Transverse colon (tissue), 4 donors: Measurements from ENCODE around the gene IGSF21. TPM values are rescaled to one million over a fixed set of nuclear protein-coding genes. Genes with fewer than 3 reads are reported as not detected.

Experiments
- DNase-seq: peaks from one replicate; pipeline ENCODE4 v3.0.0-alpha.2; 2019
- H3K27ac ChIP-seq, 4 donors: fragments of 200-600 bp; sonication (generic); 2 replicates each; pipeline ENCODE4 v1.5.1; 2016 to 2018; ENCODE audit warnings: inconsistent platforms in 4 of 4
- H3K27me3 ChIP-seq: fragments of 200-600 bp; sonication (generic); 2 replicates; pipeline ENCODE4 v1.5.1; 2017; ENCODE audit warnings: inconsistent platforms
- H3K36me3 ChIP-seq, 4 donors: fragments of 200-600 bp; sonication (generic); 2 replicates each; pipeline ENCODE4 v1.5.1; 2017 to 2019; ENCODE audit warnings: inconsistent platforms in 4 of 4
- H3K4me1 ChIP-seq, 4 donors: fragments of 200-600 bp; sonication (generic); 2 replicates each; pipeline ENCODE4 v1.5.1; 2017 to 2020; ENCODE audit warnings: inconsistent platforms in 4 of 4
- H3K4me3 ChIP-seq, 4 donors: fragments of 200-600 bp; sonication (generic); 1 replicate in 1 of 4; 2 replicates in 3 of 4; pipeline versions ENCODE4 v1.5.1 to v1.6.1; 2017 to 2019; ENCODE audit warnings: inconsistent platforms in 4 of 4
- H3K9me3 ChIP-seq, 2 donors: fragments of 200-600 bp; sonication (generic); 2 replicates each; pipeline ENCODE4 v1.5.1; 2017 to 2019; ENCODE audit warnings: inconsistent platforms in 2 of 2
- EP300 ChIP-seq: sonication (generic); formaldehyde crosslinking; IDR thresholded peaks from one replicate; pipeline ENCODE4 v1.6.1; 2017; ENCODE audit warnings: antibody characterized with exemption, low read depth
- POLR2A ChIP-seq: fragments of 450-650 bp; IDR thresholded peaks from one replicate; pipeline ENCODE4 v1.6.1; 2016; ENCODE audit warnings: antibody characterized with exemption, mild to moderate bottlenecking, moderate library complexity
- POLR2AphosphoS5 ChIP-seq, 3 donors: sonication (generic); formaldehyde crosslinking; IDR thresholded peaks; one replicate each; pipeline ENCODE4 v1.6.1; 2016; ENCODE audit warnings: antibody characterized with exemption in 3 of 3
- WGBS, 2 donors: methylation state at CpG; one replicate each; pipeline ENCODE4 v1.1.5; 2018; ENCODE audit warnings: low coverage in 1 of 2; 5-methylcytosine and 5-hydroxymethylcytosine counted together
- in situ Hi-C, 4 donors: fragments of 200-750 bp; cut with MboI; loops; one replicate each; pipeline versions ENCODE4 v1.15.0 to v1.15.1; 2017; ENCODE audit warnings: low sequenced_read_pairs in 3 of 4, low pct_ligation_motif_present in 1 of 4, low pct_unique_long_range_greater_than_20kb in 1 of 4
- intact Hi-C: fragments of 100-400 bp; cut with DNase I; formaldehyde crosslinking; loops from one replicate; pipeline ENCODE4 v1.15.1; 2023; ENCODE audit warnings: low total_unique reads
- total RNA-seq, 4 donors: library from RNA; depleted of rRNA; stranded (reverse); fragments of >200 nt; gene quantifications; one replicate each; pipeline ENCODE4 v1.1.0, GENCODE V29; 2016
- TF ChIP-seq, protein P1 (sequence below), 5 experiments: fragments of 200-600 bp in 3 of 5; fragments of 450-650 bp in 2 of 5; sonication (generic) in 3 of 5; IDR thresholded peaks; 1 replicate in 2 of 5; 2 replicates in 3 of 5; pipeline ENCODE4 v1.5.1; 2016 to 2017; ENCODE audit warnings: antibody characterized with exemption in 5 of 5, inconsistent platforms in 3 of 5, mild to moderate bottlenecking in 2 of 5, moderate library complexity in 1 of 5

The IGSF21 gene
- total RNA-seq, 4 donors from 2014 or later = 1.1 to 6.8 (median 1.6) TPM; not detected in 1

DNA sequence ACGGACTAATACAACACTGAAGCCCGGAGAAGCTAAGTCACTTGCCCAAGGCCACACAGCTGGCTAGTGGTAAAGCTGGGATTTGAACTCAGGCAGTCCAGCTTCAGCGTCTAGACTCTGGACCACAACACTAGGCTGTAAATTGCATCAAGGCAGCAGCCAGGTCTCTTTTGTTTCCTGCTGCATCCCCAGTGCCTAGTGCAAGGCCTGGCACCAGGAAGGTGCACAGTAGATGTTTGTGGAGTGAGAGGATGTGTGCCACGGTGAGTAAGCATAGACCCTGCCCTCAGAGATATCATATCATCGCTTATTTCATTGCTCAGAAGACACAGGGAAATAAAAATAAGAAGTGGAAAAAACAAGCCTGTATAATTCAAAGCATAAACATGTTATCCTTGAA is 40.9 kb downstream of the IGSF21 start:
- no peak for DNase-seq
- 65 to 83% methylated on average over 2 to 5 of the region's 5 CpGs for WGBS, 2 donors
- H3K27ac ChIP-seq = no peak overlapping the region

DNA sequence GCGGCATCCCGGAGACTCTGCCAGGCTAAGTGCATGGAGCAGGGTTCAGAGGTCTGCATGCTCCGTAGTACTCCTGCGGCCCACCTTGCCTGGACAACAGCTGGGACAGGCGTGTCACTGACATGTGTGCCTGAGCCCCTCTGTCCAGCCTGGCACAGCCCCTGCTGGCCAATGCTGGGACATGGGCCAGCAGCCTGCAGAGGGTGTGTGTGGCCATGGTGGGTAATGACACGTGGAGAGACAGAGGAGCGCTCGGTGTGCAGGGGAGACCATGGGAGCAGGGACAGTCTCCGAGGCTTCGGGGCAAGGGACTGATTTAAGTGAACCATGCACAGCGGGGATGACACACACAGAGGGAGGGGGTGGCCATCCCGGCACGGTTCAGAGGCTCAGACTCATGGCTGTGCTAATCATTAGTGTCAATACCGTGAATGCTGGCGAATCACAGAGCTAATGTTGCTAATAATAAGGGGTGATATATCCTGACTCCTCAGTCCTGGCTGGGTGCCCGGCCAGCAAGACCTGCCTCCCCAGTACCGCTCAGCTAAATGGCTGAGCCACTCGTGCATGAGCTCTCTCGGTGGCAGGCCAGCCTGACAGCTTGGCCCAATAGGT is 41.5 kb downstream of the IGSF21 start:
- H3K27ac ChIP-seq = no peak overlapping the region
- H3K36me3 ChIP-seq = no peaks in the 10 kb centered on the region
- H3K4me1 ChIP-seq = peaks cover 0 to 12% (median 5%) of the 10 kb centered on the region in 4 donors
- TF ChIP-seq EP300 = no peak
- TF ChIP-seq, protein P1, sequence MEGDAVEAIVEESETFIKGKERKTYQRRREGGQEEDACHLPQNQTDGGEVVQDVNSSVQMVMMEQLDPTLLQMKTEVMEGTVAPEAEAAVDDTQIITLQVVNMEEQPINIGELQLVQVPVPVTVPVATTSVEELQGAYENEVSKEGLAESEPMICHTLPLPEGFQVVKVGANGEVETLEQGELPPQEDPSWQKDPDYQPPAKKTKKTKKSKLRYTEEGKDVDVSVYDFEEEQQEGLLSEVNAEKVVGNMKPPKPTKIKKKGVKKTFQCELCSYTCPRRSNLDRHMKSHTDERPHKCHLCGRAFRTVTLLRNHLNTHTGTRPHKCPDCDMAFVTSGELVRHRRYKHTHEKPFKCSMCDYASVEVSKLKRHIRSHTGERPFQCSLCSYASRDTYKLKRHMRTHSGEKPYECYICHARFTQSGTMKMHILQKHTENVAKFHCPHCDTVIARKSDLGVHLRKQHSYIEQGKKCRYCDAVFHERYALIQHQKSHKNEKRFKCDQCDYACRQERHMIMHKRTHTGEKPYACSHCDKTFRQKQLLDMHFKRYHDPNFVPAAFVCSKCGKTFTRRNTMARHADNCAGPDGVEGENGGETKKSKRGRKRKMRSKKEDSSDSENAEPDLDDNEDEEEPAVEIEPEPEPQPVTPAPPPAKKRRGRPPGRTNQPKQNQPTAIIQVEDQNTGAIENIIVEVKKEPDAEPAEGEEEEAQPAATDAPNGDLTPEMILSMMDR (IDR thresholded peaks at IDR 0.05) = no peak
- no peak for TF ChIP-seq POLR2A
- TF ChIP-seq POLR2AphosphoS5 (IDR thresholded peaks at IDR 0.05) = no peak
- 76% methylated on average over 19 of the region's 19 CpGs; no CpG with 5 or more reads in 1 of the 2 donors for WGBS, 2 donors
- no peak for DNase-seq
- no peaks in the 10 kb centered on the region for H3K27me3 ChIP-seq
- no peak overlapping the region for H3K4me3 ChIP-seq
- in situ Hi-C loops (no loop called here), intact Hi-C loops (no loop called here)
- no peaks in the 10 kb centered on the region for H3K9me3 ChIP-seq

More for the DNA sequence above, 40.9 kb downstream of the IGSF21 start:
- no peaks in the 10 kb centered on the region for H3K9me3 ChIP-seq
- intact Hi-C loops = no loop called here
- TF ChIP-seq EP300 (no peak), POLR2AphosphoS5 (IDR thresholded peaks at IDR 0.05) (no peak), POLR2A (no peak)
- TF ChIP-seq, protein P1 (IDR thresholded peaks at IDR 0.05) = no peak
- in situ Hi-C loops = no loop called here
- H3K4me1 ChIP-seq = peaks cover 0 to 12% (median 5%) of the 10 kb centered on the region in 4 donors
- H3K27me3 ChIP-seq = no peaks in the 10 kb centered on the region
- H3K4me3 ChIP-seq = no peak overlapping the region
- no peaks in the 10 kb centered on the region for H3K36me3 ChIP-seq

DNA sequence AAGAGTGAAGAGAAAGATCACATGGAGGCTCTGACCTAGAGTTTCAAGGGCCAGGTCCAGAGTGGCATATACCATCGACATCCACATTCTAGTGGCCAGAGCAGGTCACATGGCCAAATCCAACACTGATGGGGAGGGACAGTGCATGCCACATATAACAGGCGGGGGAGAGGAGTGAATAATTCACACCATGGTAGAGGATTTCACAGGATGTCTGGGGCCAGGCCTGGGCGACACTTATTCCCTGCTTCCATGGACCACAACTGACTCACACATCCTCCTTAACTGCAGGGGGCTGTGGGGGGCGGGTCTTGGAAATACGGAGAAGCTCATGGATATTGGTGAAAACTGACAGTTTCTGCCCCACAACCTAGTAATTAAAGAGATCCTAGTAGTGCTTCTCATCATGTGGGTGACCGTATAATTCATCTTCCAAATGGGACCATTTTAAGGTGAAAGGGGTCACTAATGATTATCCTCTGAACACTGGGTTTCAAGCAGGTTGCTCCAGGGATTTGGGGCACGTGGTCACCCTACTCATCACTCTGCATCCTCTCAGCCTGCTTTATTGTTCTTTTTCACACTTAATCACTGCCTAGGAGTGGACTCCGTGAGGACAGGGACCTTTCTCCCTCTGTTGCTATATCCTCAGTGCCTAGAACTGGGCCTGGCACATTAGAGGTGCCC is 44.0 kb downstream of the IGSF21 start:
- Histone ChIP-seq H3K9me3 (no peaks in the 10 kb centered on the region), H3K36me3 (no peaks in the 10 kb centered on the region), H3K27me3 (peaks cover under 1% of the 10 kb centered on the region), H3K4me3 (no peak overlapping the region), H3K4me1 (no peaks in the 10 kb centered on the region), H3K27ac (no peak overlapping the region)
- WGBS, 2 donors = 78% methylated on average over 8 of the region's 8 CpGs; no CpG with 5 or more reads in 1 of the 2 donors
- in situ Hi-C loops (no loop called here), intact Hi-C loops (no loop called here)
- TF ChIP-seq POLR2AphosphoS5 (IDR thresholded peaks at IDR 0.05) = no peak
- TF ChIP-seq, protein P1 (IDR thresholded peaks at IDR 0.05) = no peak
- no peak for TF ChIP-seq POLR2A
- TF ChIP-seq EP300 = no peak
- no peak for DNase-seq

DNA sequence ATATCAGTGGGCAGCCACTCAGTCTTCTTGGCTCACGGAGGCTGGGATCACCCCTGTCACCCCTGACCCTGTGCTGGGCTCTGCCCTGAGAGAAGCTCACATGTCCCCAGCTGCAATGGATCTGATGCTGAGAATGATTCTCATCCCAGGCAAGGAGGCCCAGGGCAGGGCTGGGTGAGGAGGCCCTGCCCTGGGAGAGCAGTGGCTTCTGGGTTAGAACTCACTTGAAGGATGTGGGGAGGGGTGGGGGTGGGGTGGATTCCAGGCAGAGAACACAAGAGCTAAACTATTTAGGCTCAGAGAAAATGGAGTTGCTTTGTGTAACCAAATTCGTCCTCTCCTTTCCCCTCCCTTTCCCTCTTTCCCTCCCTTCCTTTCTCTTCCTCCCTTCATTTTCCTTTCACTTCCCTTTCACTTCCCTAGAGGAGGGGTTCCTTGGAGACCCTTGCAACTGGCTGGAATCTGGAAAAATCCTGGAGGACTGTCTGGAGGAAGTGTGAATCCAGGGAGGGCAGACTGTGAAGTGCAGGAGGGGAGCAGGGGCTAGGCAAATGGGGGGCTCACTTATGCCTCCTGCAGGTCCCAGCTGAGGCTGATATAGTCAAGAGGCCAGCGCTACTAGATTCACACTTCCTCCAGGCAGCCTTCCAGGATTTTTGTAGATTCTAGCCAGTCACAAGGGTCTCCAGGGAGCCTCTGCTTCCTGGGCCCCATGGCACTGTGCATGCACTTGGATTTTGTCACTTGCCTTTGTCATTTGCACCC is 47.0 kb downstream of the IGSF21 start:
- Histone ChIP-seq H3K27ac (no peak overlapping the region), H3K4me3 (no peak overlapping the region), H3K36me3 (no peaks in the 10 kb centered on the region), H3K4me1 (no peaks in the 10 kb centered on the region), H3K27me3 (peaks cover 9% of the 10 kb centered on the region), H3K9me3 (no peaks in the 10 kb centered on the region)
- no peak for TF ChIP-seq POLR2A
- no peak for TF ChIP-seq EP300
- TF ChIP-seq, protein P1 (IDR thresholded peaks at IDR 0.05) = no peak
- no peak for TF ChIP-seq POLR2AphosphoS5 (IDR thresholded peaks at IDR 0.05)
- WGBS, 2 donors = 49 to 50% methylated on average over 1 to 3 of the region's 3 CpGs
- in situ Hi-C loops (no loop called here), intact Hi-C loops (no loop called here)
- DNase-seq = no peak
